T-cell (primary cell): ENCODE results near the gene MRPL44. TPM values are rescaled to one million over a fixed set of nuclear protein-coding genes. Genes with fewer than 3 reads are reported as not detected.

ENCODE experiments used
- ATAC-seq, 4 experiments: fragments of 200-7000 bp in 3 of 4; fragments of 150-1000 bp in 1 of 4; cut with Tn5 transposase; replicated peaks in 1 of 4; 1 replicate in 3 of 4; 2 replicates in 1 of 4; pipeline ENCODE4 v1.10.0; 2021; ENCODE audit warnings: moderate library complexity in 3 of 4, mild to moderate bottlenecking in 2 of 4, moderate number of reproducible peaks in 1 of 4
- CTCF ChIA-PET, 2 donors: fragments of 300-600 bp; sonication (Branson Sonifier 250); formaldehyde crosslinking; loops; one replicate each; lab custom pipeline; 2022; ENCODE audit warnings: antibody characterized with exemption in 2 of 2; lab: Charles Lee
- POLR2A ChIA-PET, 2 donors: fragments of 300-600 bp; sonication (Branson Sonifier 250); formaldehyde crosslinking; loops; one replicate each; lab custom pipeline; 2022; ENCODE audit warnings: antibody characterized with exemption in 2 of 2; lab: Charles Lee
- DNase-seq, 35 experiments: peaks; one replicate each; pipeline versions ENCODE4 v3.0.0 to v3.0.0-alpha.2; 2013 to 2023
- H3K27ac ChIP-seq: one replicate; pipeline ENCODE4 v1.5.1; 2013; ENCODE audit warnings: low read length
- H3K27me3 ChIP-seq, 2 experiments: replicated peaks in 1 of 2; 1 replicate in 1 of 2; 2 replicates in 1 of 2; pipeline versions ENCODE4 v1.6.1 to v1.7.0; 2013; ENCODE audit warnings: low read length in 1 of 2, mixed read lengths in 1 of 2; ENCODE audit not compliant: control insufficient read depth in 2 of 2, insufficient read depth in 2 of 2; ENCODE audit errors: extremely low read depth in 1 of 2
- H3K36me3 ChIP-seq, 2 donors: 1 replicate in 1 of 2; 2 replicates in 1 of 2; pipeline versions ENCODE4 v1.6.1 to v1.7.0; 2013; ENCODE audit warnings: low read length in 1 of 2; ENCODE audit not compliant: control insufficient read depth in 2 of 2, insufficient read depth in 1 of 2; ENCODE audit errors: extremely low read depth in 1 of 2
- H3K4me1 ChIP-seq, 2 experiments: 1 replicate in 1 of 2; 2 replicates in 1 of 2; pipeline versions ENCODE4 v1.6.1 to v1.7.0; 2013; ENCODE audit warnings: low read length in 2 of 2, mixed read lengths in 1 of 2; ENCODE audit not compliant: insufficient read depth in 2 of 2, control insufficient read depth in 1 of 2; ENCODE audit errors: extremely low read depth in 1 of 2
- H3K4me3 ChIP-seq, 2 donors: 1 replicate in 1 of 2; 2 replicates in 1 of 2; pipeline versions ENCODE4 v1.5.1 to v1.7.0; 2013; ENCODE audit warnings: mild to moderate bottlenecking in 2 of 2, low read length in 1 of 2, moderate library complexity in 1 of 2; ENCODE audit not compliant: control insufficient read depth in 1 of 2; ENCODE audit errors: extremely low read depth in 1 of 2
- H3K9me3 ChIP-seq: 2 replicates; pipeline ENCODE4 v1.7.0; 2013
- H3K27ac Mint-ChIP-seq, 2 donors: one replicate each; pipeline ENCODE4 v1.8.0; 2020 to 2021; ENCODE audit warnings: mild to moderate bottlenecking in 2 of 2, mixed read lengths in 2 of 2
- H3K27me3 Mint-ChIP-seq, 2 donors: one replicate each; pipeline ENCODE4 v1.8.0; 2021 to 2022; ENCODE audit warnings: mixed read lengths in 2 of 2
- H3K36me3 Mint-ChIP-seq: one replicate; pipeline ENCODE4 v1.8.0; 2021; ENCODE audit warnings: mixed read lengths
- H3K4me1 Mint-ChIP-seq, 3 donors: one replicate each; pipeline ENCODE4 v1.8.0; 2020 to 2022; ENCODE audit warnings: mixed read lengths in 3 of 3, mild to moderate bottlenecking in 1 of 3
- H3K4me3 Mint-ChIP-seq, 3 donors: one replicate each; pipeline ENCODE4 v1.8.0; 2020 to 2022; ENCODE audit warnings: mild to moderate bottlenecking in 3 of 3, mixed read lengths in 3 of 3, moderate library complexity in 3 of 3
- H3K9me3 Mint-ChIP-seq, 3 donors: one replicate each; pipeline ENCODE4 v1.8.0; 2020 to 2022; ENCODE audit warnings: mixed read lengths in 3 of 3
- WGBS: methylation state at CpG from one replicate; pipeline ENCODE4 v1.1.5; 2013; ENCODE audit warnings: missing lambda C conversion rate; ENCODE audit not compliant: insufficient coverage; 5-methylcytosine and 5-hydroxymethylcytosine counted together
- total RNA-seq, 35 experiments: library from RNA in 6 of 35; stranded (reverse) in 6 of 35; fragments of 120-200 nt in 1 of 35; gene quantifications; one replicate each; pipeline versions ENCODE4 v1.2.1 to v1.2.4 and lab custom pipeline; 2013 to 2026

Gene MRPL44
- total RNA-seq, 5 donors from 2014 or later (not counting 1 experiment from before 2014, with no cell fraction given): 22.4 to 25.3 (median 23.8) TPM

- H3K27ac Mint-ChIP-seq: peak overlapping the region; percentile 71 to 77
- ChIA-PET POLR2A (interaction anchor here in 1 of 2 donors (1.1 kb wide), 1 partner anchor 11 kb away, joined by 3 read pairs; the partner anchor contains the start of gene WDFY1), CTCF (interaction anchor here in 1 of 2 donors (0.6 kb wide), 1 partner anchor 59 kb away, joined by 3 read pairs; no protein-coding TSS in a partner anchor)
- H3K27me3 ChIP-seq: no peaks in the 10 kb centered on the region
- no peaks in the 10 kb centered on the region for H3K9me3 ChIP-seq
- no peaks in the 10 kb centered on the region for H3K27me3 Mint-ChIP-seq
- H3K9me3 Mint-ChIP-seq: no peaks in the 10 kb centered on the region
- peaks cover 0 to 12% of the 10 kb centered on the region in 2 donors for H3K36me3 ChIP-seq
- H3K4me3 Mint-ChIP-seq: peak overlapping the region; percentile 57 to 99 (median 95)
- peak overlapping the region; percentile 63 for H3K27ac ChIP-seq
- no peak overlapping the region for H3K4me3 ChIP-seq
- ATAC-seq (no peak), DNase-seq (no peak)
- peaks cover 19% of the 10 kb centered on the region for H3K36me3 Mint-ChIP-seq
- 85% methylated on average over 3 of the region's 4 CpGs for WGBS
- H3K4me1 ChIP-seq: peaks cover 16 to 39% of the 10 kb centered on the region in 2 experiments
- H3K4me1 Mint-ChIP-seq: peaks cover 48 to 56% (median 49%) of the 10 kb centered on the region in 3 donors
Observed at GRCh38 chr2:223956300-223956699, 963 bp upstream of the MRPL44 start.

- H3K4me3 ChIP-seq: peak overlapping the region in 1 of 2 donors; percentile 32
- Mint-ChIP-seq H3K9me3 (no peaks in the 10 kb centered on the region), H3K27me3 (no peaks in the 10 kb centered on the region)
Observed at GRCh38 chr2:223959688-223960087, 2.4 kb downstream of the MRPL44 start.

GRCh38 chr2:223967981-223968380 is 10.7 kb downstream of the MRPL44 start:
- ChIA-PET CTCF (interaction anchor here (0.7 to 3.6 kb wide), 6 partner anchors 10 to 401 kb away, joined by 3 to 23 read pairs (median 3); no protein-coding TSS in a partner anchor), POLR2A (no interaction called here)
- H3K4me1 Mint-ChIP-seq: peaks cover 10 to 19% (median 16%) of the 10 kb centered on the region in 3 donors
- Histone ChIP-seq H3K27ac (no peak overlapping the region), H3K9me3 (no peaks in the 10 kb centered on the region), H3K4me1 (peaks cover 2 to 5% of the 10 kb centered on the region in 2 experiments), H3K27me3 (no peaks in the 10 kb centered on the region), H3K4me3 (no peak overlapping the region), H3K36me3 (peaks cover 5 to 35% of the 10 kb centered on the region in 2 donors)
- H3K27ac Mint-ChIP-seq: no peak overlapping the region
- no peaks in the 10 kb centered on the region for H3K9me3 Mint-ChIP-seq
- H3K27me3 Mint-ChIP-seq: no peaks in the 10 kb centered on the region
- DNase-seq (no peak), ATAC-seq (no peak)
- no peak overlapping the region for H3K4me3 Mint-ChIP-seq
- WGBS: no CpG with 5 or more reads among the region's 2 CpGs
- H3K36me3 Mint-ChIP-seq: peaks cover 27% of the 10 kb centered on the region

More at GRCh38 chr2:223959688-223960087, 2.4 kb downstream of the MRPL44 start:
- peaks cover 30 to 50% of the 10 kb centered on the region in 2 experiments for H3K4me1 ChIP-seq
- peaks cover 31% of the 10 kb centered on the region for H3K36me3 Mint-ChIP-seq
- H3K27ac ChIP-seq: no peak overlapping the region
- no peaks in the 10 kb centered on the region for H3K27me3 ChIP-seq
- ChIA-PET POLR2A (interaction anchor here in 1 of 2 donors (0.5 kb wide), 1 partner anchor 965 kb away, joined by 4 read pairs; no protein-coding TSS in a partner anchor), CTCF (interaction anchor here in 1 of 2 donors (1.3 kb wide), 1 partner anchor 11 kb away, joined by 7 read pairs; no protein-coding TSS in a partner anchor)
- H3K4me1 Mint-ChIP-seq: peaks cover 66 to 71% (median 70%) of the 10 kb centered on the region in 3 donors
- DNase-seq (peak in 1 of 35 experiments; percentile 20), ATAC-seq (no peak)
- peak overlapping the region; percentile 32 to 99 (median 73) for H3K4me3 Mint-ChIP-seq
- 31% methylated on average over 2 of the region's 5 CpGs for WGBS
- peak overlapping the region; percentile 71 to 86 for H3K27ac Mint-ChIP-seq
- peaks cover 0 to 28% of the 10 kb centered on the region in 2 donors for H3K36me3 ChIP-seq
- H3K9me3 ChIP-seq: no peaks in the 10 kb centered on the region

- no peaks in the 10 kb centered on the region for H3K27me3 ChIP-seq
- WGBS: no CpG with 5 or more reads among the region's 3 CpGs
Observed at GRCh38 chr2:223969315-223969714, 12.1 kb downstream of the MRPL44 start.

GRCh38 chr2:223969856-223970255 is 12.6 kb downstream of the MRPL44 start:
- Histone ChIP-seq H3K36me3 (peaks cover 5 to 28% of the 10 kb centered on the region in 2 donors), H3K27me3 (no peaks in the 10 kb centered on the region), H3K27ac (no peak overlapping the region), H3K9me3 (no peaks in the 10 kb centered on the region), H3K4me1 (peaks cover 0 to 3% of the 10 kb centered on the region in 2 experiments), H3K4me3 (no peak overlapping the region)
- no peaks in the 10 kb centered on the region for H3K27me3 Mint-ChIP-seq
- no peaks in the 10 kb centered on the region for H3K9me3 Mint-ChIP-seq
- peaks cover 4 to 10% (median 4%) of the 10 kb centered on the region in 3 donors for H3K4me1 Mint-ChIP-seq
- 89% methylated on average over 1 of the region's 1 CpG for WGBS
- ATAC-seq (no peak), DNase-seq (no peak)
- H3K27ac Mint-ChIP-seq: no peak overlapping the region
- peaks cover 24% of the 10 kb centered on the region for H3K36me3 Mint-ChIP-seq
- POLR2A ChIA-PET: interaction anchor here in 1 of 2 donors (0.5 to 0.7 kb wide), 2 partner anchors 164 to 1414 kb away, joined by 3 to 5 read pairs; no protein-coding TSS in a partner anchor
- CTCF ChIA-PET: interaction anchor here (0.6 to 4.5 kb wide), 36 partner anchors 8 to 802 kb away, joined by 3 to 83 read pairs (median 4); no protein-coding TSS in a partner anchor
- no peak overlapping the region for H3K4me3 Mint-ChIP-seq

More at GRCh38 chr2:223969315-223969714, 12.1 kb downstream of the MRPL44 start:
- peaks cover 0 to 3% of the 10 kb centered on the region in 2 experiments for H3K4me1 ChIP-seq
- Mint-ChIP-seq H3K27me3 (no peaks in the 10 kb centered on the region), H3K9me3 (no peaks in the 10 kb centered on the region), H3K36me3 (peaks cover 24% of the 10 kb centered on the region), H3K4me3 (no peak overlapping the region), H3K27ac (no peak overlapping the region), H3K4me1 (peaks cover 4 to 11% (median 6%) of the 10 kb centered on the region in 3 donors)
- peaks cover 5 to 28% of the 10 kb centered on the region in 2 donors for H3K36me3 ChIP-seq
- ChIA-PET CTCF (interaction anchor here (0.7 to 4.5 kb wide), 20 partner anchors 8 to 681 kb away, joined by 3 to 83 read pairs (median 10); no protein-coding TSS in a partner anchor), POLR2A (interaction anchor here in 1 of 2 donors (0.5 kb wide), 1 partner anchor 1414 kb away, joined by 5 read pairs; no protein-coding TSS in a partner anchor)
- H3K4me3 ChIP-seq: no peak overlapping the region
- no peak overlapping the region for H3K27ac ChIP-seq
- no peak for DNase-seq
- no peaks in the 10 kb centered on the region for H3K9me3 ChIP-seq
- ATAC-seq: no peak
